Suprapubic skin (tissue), 4 donors: ENCODE data around the gene ITGB1BP2.
"Not testable (repeated sequence)": the region's sequence is repeated elsewhere in the genome, so short reads cannot be mapped to it uniquely, and the experiment has no call there.

Experiments
- CTCF ChIP-seq, 2 donors: fragments of 200-600 bp in 1 of 2; fragments of 450-650 bp in 1 of 2; sonication (generic) in 1 of 2; IDR thresholded peaks; one replicate each; pipeline ENCODE4 v1.5.1; 2016 to 2019; ENCODE audit warnings: antibody characterized with exemption in 2 of 2, mild to moderate bottlenecking in 1 of 2, moderate library complexity in 1 of 2
- EP300 ChIP-seq: sonication (generic); formaldehyde crosslinking; IDR thresholded peaks from one replicate; pipeline ENCODE4 v1.6.1; 2017; ENCODE audit warnings: antibody characterized with exemption
- POLR2A ChIP-seq, 2 donors: fragments of 450-650 bp; IDR thresholded peaks; one replicate each; pipeline ENCODE4 v1.6.1; 2017; ENCODE audit warnings: antibody characterized with exemption in 2 of 2, mild to moderate bottlenecking in 2 of 2, moderate library complexity in 2 of 2
- POLR2AphosphoS5 ChIP-seq, 3 donors: sonication (generic); formaldehyde crosslinking; IDR thresholded peaks; one replicate each; pipeline ENCODE4 v1.6.1; 2017; ENCODE audit warnings: antibody characterized with exemption in 3 of 3

- TF ChIP-seq POLR2AphosphoS5 (IDR thresholded peaks at IDR 0.05); CTCF (IDR thresholded peaks at IDR 0.05); EP300; POLR2A (IDR thresholded peaks at IDR 0.05): not testable (repeated sequence)
Measured at GRCh38 chrX:71281300-71281699, 20.2 kb upstream of the ITGB1BP2 start.
